Retinal pigment epithelial cell (primary cell): ENCODE results near the gene NKAIN2.
"Not testable (repeated sequence)": the region's sequence is repeated elsewhere in the genome, so short reads cannot be mapped to it uniquely, and the experiment has no call there.

Source experiments
- DNase-seq: peaks from one replicate; pipeline ENCODE4 v3.0.0-alpha.2; 2010; ENCODE audit warnings: low read depth
- H3K4me3 ChIP-seq: 2 replicates; pipeline ENCODE4 v1.5.1; 2011; ENCODE audit warnings: mild to moderate bottlenecking, low read length, control low read depth, moderate library complexity
- TF ChIP-seq, protein P1 (sequence below): conservative IDR thresholded peaks from 2 replicates; pipeline ENCODE4 v1.5.1; 2011; ENCODE audit warnings: low read depth, low read length, control low read depth, inconsistent platforms

The NKAIN2 gene

DNA sequence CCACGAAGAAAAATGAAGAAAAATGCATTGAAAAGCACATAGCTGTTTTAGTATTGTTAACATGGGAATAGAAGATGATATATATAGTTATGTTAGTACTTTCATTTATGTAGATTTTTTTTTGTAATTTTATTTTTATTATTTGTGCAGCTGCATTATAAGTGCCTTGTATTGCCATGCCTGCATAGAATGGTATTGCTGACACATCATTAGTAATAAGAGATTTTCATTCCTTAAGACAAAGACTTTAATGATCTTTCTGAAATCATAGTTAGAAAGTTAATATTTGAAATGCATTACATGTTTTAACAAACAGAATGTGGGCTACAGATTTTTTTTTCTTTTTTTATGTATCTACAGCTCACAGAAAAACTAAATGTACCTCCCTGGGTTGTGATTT is 506.5 kb downstream of the NKAIN2 start:
- TF ChIP-seq, protein P1, sequence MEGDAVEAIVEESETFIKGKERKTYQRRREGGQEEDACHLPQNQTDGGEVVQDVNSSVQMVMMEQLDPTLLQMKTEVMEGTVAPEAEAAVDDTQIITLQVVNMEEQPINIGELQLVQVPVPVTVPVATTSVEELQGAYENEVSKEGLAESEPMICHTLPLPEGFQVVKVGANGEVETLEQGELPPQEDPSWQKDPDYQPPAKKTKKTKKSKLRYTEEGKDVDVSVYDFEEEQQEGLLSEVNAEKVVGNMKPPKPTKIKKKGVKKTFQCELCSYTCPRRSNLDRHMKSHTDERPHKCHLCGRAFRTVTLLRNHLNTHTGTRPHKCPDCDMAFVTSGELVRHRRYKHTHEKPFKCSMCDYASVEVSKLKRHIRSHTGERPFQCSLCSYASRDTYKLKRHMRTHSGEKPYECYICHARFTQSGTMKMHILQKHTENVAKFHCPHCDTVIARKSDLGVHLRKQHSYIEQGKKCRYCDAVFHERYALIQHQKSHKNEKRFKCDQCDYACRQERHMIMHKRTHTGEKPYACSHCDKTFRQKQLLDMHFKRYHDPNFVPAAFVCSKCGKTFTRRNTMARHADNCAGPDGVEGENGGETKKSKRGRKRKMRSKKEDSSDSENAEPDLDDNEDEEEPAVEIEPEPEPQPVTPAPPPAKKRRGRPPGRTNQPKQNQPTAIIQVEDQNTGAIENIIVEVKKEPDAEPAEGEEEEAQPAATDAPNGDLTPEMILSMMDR: no peak
- DNase-seq: no peak
- no peak overlapping the region for H3K4me3 ChIP-seq

DNA sequence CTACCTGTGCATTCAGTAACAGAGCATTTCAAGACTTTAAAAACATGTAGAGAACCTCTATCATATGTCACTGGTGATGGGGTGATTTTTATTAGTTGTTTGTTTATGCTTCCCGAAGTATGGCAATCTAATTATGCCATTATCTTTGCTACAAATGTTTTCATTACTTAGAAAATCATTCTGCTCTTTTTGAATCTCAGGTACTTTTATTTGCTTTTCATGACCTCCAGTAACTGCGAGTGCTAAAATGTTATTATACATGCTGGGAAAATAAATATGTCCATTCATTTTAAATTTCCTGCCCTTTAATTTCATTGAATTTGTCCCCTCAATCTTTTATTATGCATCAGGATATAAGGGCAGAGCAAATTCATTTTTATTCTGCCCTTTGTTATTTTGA is 515.7 kb downstream of the NKAIN2 start:
- TF ChIP-seq, protein P1: no peak

DNA sequence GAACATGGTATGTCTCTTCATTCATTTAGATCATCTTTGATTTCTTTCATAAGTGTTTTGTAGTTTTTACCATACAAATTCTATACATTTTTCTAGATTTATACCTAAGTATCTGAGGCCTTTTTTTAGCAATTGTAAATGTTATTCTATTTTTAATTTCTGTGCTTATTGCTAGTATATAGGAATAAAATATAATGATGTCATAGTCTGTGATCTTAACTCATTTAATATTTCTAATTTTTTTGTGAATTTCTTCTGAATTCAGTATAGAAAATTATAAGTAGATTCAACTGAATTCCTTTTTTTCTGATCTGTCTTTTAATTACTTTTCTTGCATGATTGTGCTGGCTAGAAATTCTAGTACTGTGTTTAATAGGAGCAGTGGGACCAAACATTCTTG is 520.6 kb downstream of the NKAIN2 start:
- TF ChIP-seq, protein P1: no peak
- no peak overlapping the region for H3K4me3 ChIP-seq
- no peak for DNase-seq

More for the DNA sequence above, 515.7 kb downstream of the NKAIN2 start:
- H3K4me3 ChIP-seq: no peak overlapping the region
- DNase-seq: no peak

DNA sequence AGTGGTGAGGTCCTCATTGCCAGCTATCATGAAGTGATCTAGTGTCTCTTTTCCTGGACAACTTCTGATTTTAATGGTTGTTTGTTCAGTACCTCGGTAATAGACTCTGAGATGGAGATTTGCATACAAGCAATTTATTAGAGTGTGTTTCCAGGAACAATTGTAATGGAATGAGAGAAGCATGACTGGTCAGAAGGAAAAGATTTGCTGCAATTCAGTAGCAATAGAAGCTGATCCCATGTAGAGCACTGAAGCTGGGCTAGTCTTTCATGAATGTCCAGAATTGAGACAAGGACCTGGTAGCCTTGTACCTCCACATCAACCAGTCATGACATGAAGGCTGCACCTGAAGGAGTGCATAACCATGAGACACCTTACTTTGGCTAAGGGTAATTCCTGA is 526.5 kb downstream of the NKAIN2 start:
- DNase-seq: no peak
- TF ChIP-seq, protein P1: no peak
- H3K4me3 ChIP-seq: no peak overlapping the region

DNA sequence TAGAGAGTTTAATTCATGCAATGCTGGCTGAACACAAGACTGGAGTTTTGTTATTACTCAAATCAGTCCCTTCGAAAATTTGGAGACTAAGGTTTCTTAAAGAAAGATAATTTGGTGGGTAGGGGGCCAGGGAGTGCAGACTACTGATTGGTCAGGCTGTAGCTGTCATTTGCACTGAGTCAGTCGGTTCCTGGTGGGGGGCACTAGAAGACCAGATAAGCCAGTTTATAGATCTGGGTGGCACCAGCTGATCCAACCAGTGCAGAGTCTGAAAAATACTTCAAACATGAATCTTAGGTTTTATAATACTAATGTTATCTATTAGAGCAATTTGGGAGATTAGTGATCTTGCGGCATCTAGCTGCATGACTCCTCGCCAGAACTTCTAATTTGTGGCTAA is 530.7 kb downstream of the NKAIN2 start:
- DNase-seq: no peak
- TF ChIP-seq, protein P1: no peak
- no peak overlapping the region for H3K4me3 ChIP-seq

DNA sequence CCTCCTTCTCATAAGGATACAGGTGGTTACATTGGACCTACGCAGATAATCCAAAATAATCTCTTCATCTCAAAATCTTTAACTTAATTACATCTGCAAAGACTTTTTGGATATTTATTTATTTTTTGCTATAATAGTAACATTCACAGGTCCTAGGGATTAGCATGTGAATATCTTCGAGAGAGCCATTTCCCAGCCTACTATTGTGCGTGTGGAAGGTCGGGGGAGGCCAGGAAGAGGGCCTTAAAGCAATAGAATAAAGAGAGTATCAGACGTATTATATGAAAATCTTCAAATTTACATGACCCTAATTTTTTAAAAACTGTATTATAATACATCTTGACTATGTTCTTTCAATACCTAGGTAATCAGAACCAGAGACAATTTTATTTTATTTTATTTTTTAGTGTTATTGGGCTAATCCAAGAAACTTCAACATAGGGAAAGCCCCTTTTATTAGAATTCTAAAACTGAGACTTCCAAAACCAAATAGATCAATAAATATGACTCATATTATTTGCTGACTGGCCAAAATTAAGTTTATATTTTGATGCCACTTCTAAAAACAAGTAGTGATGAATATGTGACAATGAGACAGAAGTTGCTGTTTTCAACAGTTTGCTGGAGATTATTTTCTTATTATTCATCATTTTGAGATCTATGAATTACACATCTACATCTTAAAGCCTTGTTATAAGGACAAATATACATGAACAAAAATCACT is 536.1 kb downstream of the NKAIN2 start:
- H3K4me3 ChIP-seq: no peak overlapping the region
- DNase-seq: no peak
- TF ChIP-seq, protein P1: no peak

DNA sequence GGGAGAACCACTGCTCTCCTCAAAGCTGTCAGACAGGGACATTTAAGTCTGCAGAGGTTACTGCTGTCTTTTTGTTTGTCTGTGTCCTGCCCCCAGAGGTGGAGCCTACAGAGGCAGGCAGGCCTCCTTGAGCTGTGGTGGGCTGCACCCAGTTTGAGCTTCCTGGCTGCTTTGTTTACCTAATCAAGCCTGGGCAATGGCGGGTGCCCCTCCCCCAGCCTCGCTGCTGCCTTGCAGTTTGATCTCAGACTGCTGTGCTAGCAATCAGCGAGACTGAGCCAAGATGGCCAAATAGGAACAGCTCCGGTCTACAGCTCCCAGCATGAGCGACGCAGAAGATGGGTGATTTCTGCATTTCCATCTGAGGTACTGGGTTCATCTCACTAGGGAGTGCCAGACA is 544.7 kb downstream of the NKAIN2 start:
- not testable (repeated sequence) for DNase-seq, H3K4me3 ChIP-seq
